C4-2B (cell line): ENCODE results near the gene C2CD5.

Experiments used
- CTCF ChIP-seq: fragments of 450-650 bp; conservative IDR thresholded peaks from 2 replicates; pipeline ENCODE4 v1.5.1; 2017; ENCODE audit warnings: mild to moderate bottlenecking
- ZFX ChIP-seq: fragments of 450-650 bp; IDR thresholded peaks from 2 replicates; pipeline ENCODE4 v1.6.1; 2017

GRCh38 chr12:22480016-22480415 lies 64.3 kb downstream of the C2CD5 start:
- TF ChIP-seq CTCF (no peak), ZFX (no peak)
